Loucy (cell line): ENCODE data around the gene GFI1.

Experiments used
- H2AFZ ChIP-seq: fragments of 200-600 bp; sonication (generic); 2 replicates; pipeline ENCODE4 v1.6.0; 2016; ENCODE audit warnings: antibody characterized with exemption, mild to moderate bottlenecking, low read length, moderate library complexity
- H3F3A ChIP-seq: fragments of 200-600 bp; 2 replicates; pipeline ENCODE4 v1.6.0; 2016; ENCODE audit warnings: antibody characterized with exemption, low read depth, mild to moderate bottlenecking
- H3K27me3 ChIP-seq: fragments of 200-600 bp; sonication (generic); 2 replicates; pipeline ENCODE4 v1.6.1; 2014; ENCODE audit warnings: low read length, mild to moderate bottlenecking; ENCODE audit not compliant: insufficient read depth, poor library complexity, severe bottlenecking
- H3K36me3 ChIP-seq: fragments of 200-600 bp; sonication (generic); 2 replicates; pipeline ENCODE4 v1.6.1; 2016; ENCODE audit warnings: low read length; ENCODE audit not compliant: insufficient read depth
- H3K4me1 ChIP-seq: fragments of 200-600 bp; sonication (generic); 2 replicates; pipeline ENCODE4 v1.5.1; 2014; ENCODE audit warnings: low read length, mild to moderate bottlenecking; ENCODE audit not compliant: insufficient read depth, poor library complexity, severe bottlenecking
- H3K4me2 ChIP-seq: fragments of 200-600 bp; sonication (generic); 2 replicates; pipeline ENCODE4 v1.6.0; 2014; ENCODE audit warnings: antibody characterized with exemption, low read length, low read depth, mild to moderate bottlenecking; ENCODE audit not compliant: poor library complexity, severe bottlenecking
- H3K4me3 ChIP-seq: fragments of 200-600 bp; sonication (generic); 2 replicates; pipeline ENCODE4 v1.5.1; 2014; ENCODE audit warnings: low read length, mild to moderate bottlenecking, mixed read lengths; ENCODE audit not compliant: poor library complexity, severe bottlenecking
- H3K79me2 ChIP-seq: fragments of 200-600 bp; sonication (generic); 2 replicates; pipeline ENCODE4 v1.6.1; 2014; ENCODE audit warnings: low read length; ENCODE audit not compliant: insufficient read depth
- H3K9ac ChIP-seq: fragments of 200-600 bp; sonication (generic); 2 replicates; pipeline ENCODE4 v1.6.0; 2014; ENCODE audit warnings: mild to moderate bottlenecking, low read depth, low read length, moderate library complexity; ENCODE audit not compliant: poor library complexity, severe bottlenecking
- H3K9me2 ChIP-seq: fragments of 200-600 bp; sonication (generic); replicated peaks from 2 replicates; pipeline ENCODE4 v1.6.1; 2016; ENCODE audit warnings: low read depth, low read length, mixed read lengths
- H3K9me3 ChIP-seq: fragments of 200-600 bp; sonication (generic); 2 replicates; pipeline ENCODE4 v1.6.1; 2014; ENCODE audit warnings: mild to moderate bottlenecking, antibody characterized with exemption, low read length, low read depth; ENCODE audit not compliant: insufficient read depth
- H4K20me1 ChIP-seq: fragments of 200-600 bp; sonication (generic); 2 replicates; pipeline ENCODE4 v1.6.0; 2014; ENCODE audit warnings: antibody characterized with exemption, low read length, mild to moderate bottlenecking; ENCODE audit not compliant: insufficient read depth, poor library complexity, severe bottlenecking
- EZH2phosphoT487 ChIP-seq: fragments of 200-600 bp; IDR thresholded peaks from 2 replicates; pipeline ENCODE4 v1.6.1; 2018; ENCODE audit warnings: antibody characterized with exemption, mild to moderate bottlenecking, moderate library complexity, borderline replicate concordance
- TF ChIP-seq, protein P1 (sequence below): fragments of 200-600 bp; sonication (generic); conservative IDR thresholded peaks from 2 replicates; pipeline ENCODE4 v1.5.1; 2014; ENCODE audit warnings: mild to moderate bottlenecking, antibody characterized with exemption, low read length

The GFI1 gene

DNA sequence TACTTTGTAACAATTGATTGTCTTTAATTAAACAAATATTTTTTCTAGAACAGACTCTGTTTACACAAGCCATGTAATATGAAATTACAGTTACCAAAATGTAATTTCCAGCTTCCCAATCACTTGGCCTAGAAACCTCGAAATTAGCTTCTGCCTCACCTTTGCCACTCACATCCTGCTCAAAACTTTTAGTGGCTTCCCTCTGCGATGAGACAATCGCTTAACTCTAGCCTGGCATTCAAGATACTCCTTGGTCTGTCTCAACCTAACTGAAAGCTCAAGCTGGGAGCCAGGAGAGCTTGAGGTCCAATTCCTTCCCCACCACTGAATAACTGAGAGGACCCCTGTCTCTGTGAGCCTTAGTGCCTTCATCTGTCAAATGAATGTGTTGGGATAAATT lies 42.8 kb downstream of the GFI1 start:
- Histone ChIP-seq H3K79me2 (no peaks in the 10 kb centered on the region), H2AFZ (peak overlapping the region; percentile 88), H3K4me2 (no peak overlapping the region), H3K9me3 (no peaks in the 10 kb centered on the region), H3F3A (no peaks in the 10 kb centered on the region), H3K36me3 (no peaks in the 10 kb centered on the region), H3K27me3 (no peaks in the 10 kb centered on the region), H4K20me1 (no peaks in the 10 kb centered on the region), H3K9ac (no peak overlapping the region), H3K4me3 (no peak overlapping the region), H3K4me1 (peaks cover 16% of the 10 kb centered on the region), H3K9me2 (no peaks in the 10 kb centered on the region)
- no peak for TF ChIP-seq EZH2phosphoT487
- TF ChIP-seq, protein P1, sequence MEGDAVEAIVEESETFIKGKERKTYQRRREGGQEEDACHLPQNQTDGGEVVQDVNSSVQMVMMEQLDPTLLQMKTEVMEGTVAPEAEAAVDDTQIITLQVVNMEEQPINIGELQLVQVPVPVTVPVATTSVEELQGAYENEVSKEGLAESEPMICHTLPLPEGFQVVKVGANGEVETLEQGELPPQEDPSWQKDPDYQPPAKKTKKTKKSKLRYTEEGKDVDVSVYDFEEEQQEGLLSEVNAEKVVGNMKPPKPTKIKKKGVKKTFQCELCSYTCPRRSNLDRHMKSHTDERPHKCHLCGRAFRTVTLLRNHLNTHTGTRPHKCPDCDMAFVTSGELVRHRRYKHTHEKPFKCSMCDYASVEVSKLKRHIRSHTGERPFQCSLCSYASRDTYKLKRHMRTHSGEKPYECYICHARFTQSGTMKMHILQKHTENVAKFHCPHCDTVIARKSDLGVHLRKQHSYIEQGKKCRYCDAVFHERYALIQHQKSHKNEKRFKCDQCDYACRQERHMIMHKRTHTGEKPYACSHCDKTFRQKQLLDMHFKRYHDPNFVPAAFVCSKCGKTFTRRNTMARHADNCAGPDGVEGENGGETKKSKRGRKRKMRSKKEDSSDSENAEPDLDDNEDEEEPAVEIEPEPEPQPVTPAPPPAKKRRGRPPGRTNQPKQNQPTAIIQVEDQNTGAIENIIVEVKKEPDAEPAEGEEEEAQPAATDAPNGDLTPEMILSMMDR: no peak

DNA sequence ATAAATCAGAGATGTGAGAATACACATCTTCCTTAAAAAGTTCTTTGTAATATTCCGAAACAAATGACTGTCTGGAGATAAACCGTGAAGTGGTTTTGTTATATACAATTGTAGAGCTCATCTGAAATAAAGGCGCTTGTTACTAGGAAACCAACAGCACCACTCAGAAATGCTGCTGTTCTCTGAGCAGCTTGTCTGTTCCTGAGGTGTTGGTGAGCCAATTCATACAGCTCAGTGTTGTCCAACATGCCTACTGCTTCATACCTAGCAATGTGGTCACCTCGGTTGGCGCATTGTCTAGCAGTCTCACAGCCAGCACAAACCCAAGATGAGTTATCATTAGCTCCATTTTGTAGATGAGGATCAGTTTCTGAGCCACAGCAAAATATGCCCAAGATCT lies 44.4 kb downstream of the GFI1 start:
- no peak overlapping the region for H3K4me3 ChIP-seq
- H3K79me2 ChIP-seq: no peaks in the 10 kb centered on the region
- H3K36me3 ChIP-seq: no peaks in the 10 kb centered on the region
- no peaks in the 10 kb centered on the region for H3K9me2 ChIP-seq
- H3K4me2 ChIP-seq: no peak overlapping the region
- TF ChIP-seq, protein P1: no peak
- no peak for TF ChIP-seq EZH2phosphoT487
- H3K9me3 ChIP-seq: no peaks in the 10 kb centered on the region
- H3K27me3 ChIP-seq: no peaks in the 10 kb centered on the region
- peaks cover 16% of the 10 kb centered on the region for H3K4me1 ChIP-seq
- no peak overlapping the region for H2AFZ ChIP-seq
- no peaks in the 10 kb centered on the region for H3F3A ChIP-seq
- H4K20me1 ChIP-seq: no peaks in the 10 kb centered on the region
- no peak overlapping the region for H3K9ac ChIP-seq

GRCh38 chr1:92441697-92442342 lies 44.9 kb downstream of the GFI1 start:
- Histone ChIP-seq H3K9me3 (no peaks in the 10 kb centered on the region), H3K4me3 (no peak overlapping the region), H3K36me3 (no peaks in the 10 kb centered on the region), H3K4me2 (no peak overlapping the region), H3K27me3 (no peaks in the 10 kb centered on the region), H3K79me2 (no peaks in the 10 kb centered on the region), H4K20me1 (no peaks in the 10 kb centered on the region), H3K4me1 (peaks cover 14% of the 10 kb centered on the region), H3K9me2 (no peaks in the 10 kb centered on the region), H3F3A (no peaks in the 10 kb centered on the region), H3K9ac (no peak overlapping the region), H2AFZ (no peak overlapping the region)
- no peak for TF ChIP-seq EZH2phosphoT487
- TF ChIP-seq, protein P1: no peak
